GM15510 (cell line): ENCODE data around the gene EGFL7.

ENCODE experiments used
- POLR2A ChIP-seq: IDR thresholded peaks from 3 replicates; pipeline ENCODE4 v1.6.1; 2011; ENCODE audit warnings: borderline replicate concordance; ENCODE audit not compliant: insufficient read length; ENCODE audit errors: extremely low read depth

EGFL7 gene

GRCh38 chr9:136662656-136663581 lies at the start of gene EGFL7:
TSS of gene EGFL7 (plus strand) at chr9:136662916. CDS start at chr9:136668283, 5,367 bp downstream.
- TF ChIP-seq POLR2A, result no peak

- no peak for TF ChIP-seq POLR2A
Measured at GRCh38 chr9:136613824-136614371, 48.8 kb upstream of the EGFL7 start.

GRCh38 chr9:136614372-136614922 lies 48.3 kb upstream of the EGFL7 start:
- TF ChIP-seq POLR2A, result no peak

GRCh38 chr9:136614967-136615623 lies 47.6 kb upstream of the EGFL7 start:
- TF ChIP-seq POLR2A, result no peak

GRCh38 chr9:136615631-136616306 lies 46.9 kb upstream of the EGFL7 start:
- TF ChIP-seq POLR2A, result no peak

GRCh38 chr9:136616307-136616635 lies 46.4 kb upstream of the EGFL7 start:
- TF ChIP-seq POLR2A, result no peak

GRCh38 chr9:136616948-136617695 lies 45.6 kb upstream of the EGFL7 start:
- no peak for TF ChIP-seq POLR2A

- TF ChIP-seq POLR2A, result no peak
Measured at GRCh38 chr9:136617746-136618579, 44.8 kb upstream of the EGFL7 start.

- TF ChIP-seq POLR2A, result no peak
Measured at GRCh38 chr9:136618580-136619547, 43.9 kb upstream of the EGFL7 start.

- no peak for TF ChIP-seq POLR2A
Measured at GRCh38 chr9:136619742-136620440, 42.8 kb upstream of the EGFL7 start.

- no peak for TF ChIP-seq POLR2A
Measured at GRCh38 chr9:136620441-136621018, 42.2 kb upstream of the EGFL7 start.
